ENCODE data around the gene TGFBR3.

DNA sequence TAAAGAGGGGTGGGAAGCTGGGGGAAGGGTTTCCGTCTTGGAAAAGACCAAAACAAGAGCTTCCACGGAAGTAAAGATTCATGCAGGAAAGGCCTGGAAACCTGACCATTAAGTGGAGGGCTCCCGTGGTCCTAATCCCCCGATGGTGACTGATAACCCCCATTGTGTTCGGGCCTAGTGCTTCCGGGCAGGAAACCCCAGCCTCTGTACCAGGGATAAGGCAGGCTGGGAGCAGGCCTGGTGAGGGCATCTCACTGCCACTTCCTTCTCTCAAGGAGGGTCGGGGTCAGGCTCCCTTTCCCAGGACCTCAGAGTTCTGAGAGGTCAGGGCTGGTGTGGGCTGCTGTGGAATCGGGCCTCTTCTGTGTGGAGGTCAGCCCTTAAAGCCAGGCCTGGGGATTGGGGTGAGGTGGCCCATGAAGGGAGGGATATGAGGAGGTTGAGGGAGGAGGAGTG, 248.4 kb downstream of the TGFBR3 start:
- no peak for TF ChIP-seq CEBPB (IDR thresholded peaks at IDR 0.05; ENCODE audit: low read depth, low read length)
- no peak for TF ChIP-seq CTCF (conservative IDR thresholded peaks at IDR 0.05; ENCODE audit: low read depth, low read length)
- TF ChIP-seq FOS (IDR thresholded peaks at IDR 0.05; ENCODE audit: low read depth, low read length) = no peak
- no peak for TF ChIP-seq BHLHE40 (IDR thresholded peaks at IDR 0.05; ENCODE audit: low read depth, low read length)
- no peak for TF ChIP-seq POLR2A (IDR thresholded peaks at IDR 0.05; ENCODE audit: low read depth, low read length)
- TF ChIP-seq RFX5 (IDR thresholded peaks at IDR 0.05; ENCODE audit: low read depth, low read length) = no peak
- TF ChIP-seq SMC3 (IDR thresholded peaks at IDR 0.05; ENCODE audit: low read depth, low read length) = no peak
- no peak for TF ChIP-seq MAZ (IDR thresholded peaks at IDR 0.05; ENCODE audit: borderline replicate concordance, low read depth, low read length)
